MM.1S (cell line): ENCODE data around the gene FLYWCH2.
"Not testable (repeated sequence)": the region's sequence is repeated elsewhere in the genome, so short reads cannot be mapped to it uniquely, and the experiment has no call there.

Experiments used
- EZH2 ChIP-seq: fragments of 300-600 bp; sonication (generic); optimal IDR thresholded peaks from 2 replicates; pipeline ENCODE3; 2017; ENCODE audit warnings: low read depth, mild to moderate bottlenecking, antibody characterized with exemption, low read length, mixed read lengths
- TF ChIP-seq, protein P1 (sequence below): fragments of 300-600 bp; sonication (generic); IDR thresholded peaks from 2 replicates; pipeline ENCODE4 v1.5.1; 2016; ENCODE audit warnings: antibody characterized with exemption, low read length, mixed read lengths

DNA sequence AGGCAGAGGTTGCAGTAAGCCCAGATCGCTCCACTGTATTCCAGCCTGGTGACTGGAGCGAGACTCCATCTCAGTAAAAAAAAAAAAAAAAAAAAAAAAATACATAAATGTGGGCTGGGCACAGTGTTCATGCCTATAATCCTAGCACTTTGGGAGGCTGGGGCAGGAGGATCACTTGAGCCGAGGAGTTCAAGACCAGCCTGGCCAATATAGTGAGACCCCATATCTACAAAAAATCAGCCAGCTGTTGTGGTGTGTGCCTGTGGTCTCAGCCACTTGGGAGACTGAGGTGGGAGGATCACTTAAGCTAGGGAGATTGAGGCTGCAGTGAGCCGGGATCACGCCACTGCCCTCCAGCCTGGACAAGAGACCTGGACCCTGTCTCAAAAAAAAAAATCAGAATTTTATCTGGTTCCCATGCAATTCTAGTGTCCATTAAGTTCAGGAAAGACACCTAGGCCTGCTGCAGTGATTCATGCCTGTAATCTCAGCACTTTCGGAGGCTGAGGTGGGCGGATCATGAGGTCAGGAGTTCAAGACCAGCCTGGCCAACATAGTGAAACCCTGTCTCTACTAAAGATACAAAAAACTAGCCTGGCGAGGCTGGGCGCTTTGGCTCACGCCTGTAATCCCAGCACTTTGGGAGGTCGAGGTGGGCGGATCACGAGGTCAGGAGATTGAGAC lies 48.4 kb downstream of the FLYWCH2 start:
- TF ChIP-seq, protein P1, sequence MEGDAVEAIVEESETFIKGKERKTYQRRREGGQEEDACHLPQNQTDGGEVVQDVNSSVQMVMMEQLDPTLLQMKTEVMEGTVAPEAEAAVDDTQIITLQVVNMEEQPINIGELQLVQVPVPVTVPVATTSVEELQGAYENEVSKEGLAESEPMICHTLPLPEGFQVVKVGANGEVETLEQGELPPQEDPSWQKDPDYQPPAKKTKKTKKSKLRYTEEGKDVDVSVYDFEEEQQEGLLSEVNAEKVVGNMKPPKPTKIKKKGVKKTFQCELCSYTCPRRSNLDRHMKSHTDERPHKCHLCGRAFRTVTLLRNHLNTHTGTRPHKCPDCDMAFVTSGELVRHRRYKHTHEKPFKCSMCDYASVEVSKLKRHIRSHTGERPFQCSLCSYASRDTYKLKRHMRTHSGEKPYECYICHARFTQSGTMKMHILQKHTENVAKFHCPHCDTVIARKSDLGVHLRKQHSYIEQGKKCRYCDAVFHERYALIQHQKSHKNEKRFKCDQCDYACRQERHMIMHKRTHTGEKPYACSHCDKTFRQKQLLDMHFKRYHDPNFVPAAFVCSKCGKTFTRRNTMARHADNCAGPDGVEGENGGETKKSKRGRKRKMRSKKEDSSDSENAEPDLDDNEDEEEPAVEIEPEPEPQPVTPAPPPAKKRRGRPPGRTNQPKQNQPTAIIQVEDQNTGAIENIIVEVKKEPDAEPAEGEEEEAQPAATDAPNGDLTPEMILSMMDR, result not testable (repeated sequence)
- not testable (repeated sequence) for TF ChIP-seq EZH2
